Measurements from ENCODE around the gene KRT39.
"Not testable (repeated sequence)": the region's sequence is repeated elsewhere in the genome, so short reads cannot be mapped to it uniquely, and the experiment has no call there.

Gene KRT39

GRCh38 chr17:40931311-40931710 is 35.4 kb downstream of the KRT39 start:
- DNase-seq (ENCODE audit: low read depth, low spot score) = no peak
- in situ Hi-C loops (cut with HindIII; ENCODE audit: low sequenced_read_pairs) = no loop called here
- TF ChIP-seq CTCF (IDR thresholded peaks at IDR 0.05; ENCODE audit: low read depth, low read length) = no peak
- no peak overlapping the region for H3K4me3 ChIP-seq (ENCODE audit: low read depth, low read length)

- H3K4me3 ChIP-seq (ENCODE audit: low read depth, low read length) = no peak overlapping the region
- in situ Hi-C loops (cut with HindIII; ENCODE audit: low sequenced_read_pairs) = no loop called here
- no peak for DNase-seq (ENCODE audit: low read depth, low spot score)
- TF ChIP-seq CTCF (IDR thresholded peaks at IDR 0.05; ENCODE audit: low read depth, low read length) = no peak
These were observed 40.4 kb downstream of the KRT39 start for GRCh38 chr17:40926341-40926740.

GRCh38 chr17:40922239-40922638 is 44.5 kb downstream of the KRT39 start:
- in situ Hi-C loops (cut with HindIII; ENCODE audit: low sequenced_read_pairs) = no loop called here
- DNase-seq (ENCODE audit: low read depth, low spot score) = peak; percentile 84
- TF ChIP-seq CTCF (IDR thresholded peaks at IDR 0.05; ENCODE audit: low read depth, low read length) = no peak

GRCh38 chr17:40921026-40921425 is 45.7 kb downstream of the KRT39 start:
- H3K4me3 ChIP-seq (ENCODE audit: low read depth, low read length) = no peak overlapping the region
- DNase-seq (ENCODE audit: low read depth, low spot score) = no peak
- no peak for TF ChIP-seq CTCF (IDR thresholded peaks at IDR 0.05; ENCODE audit: low read depth, low read length)
- in situ Hi-C loops (cut with HindIII; ENCODE audit: low sequenced_read_pairs) = no loop called here

More at GRCh38 chr17:40922239-40922638, 44.5 kb downstream of the KRT39 start:
- no peak overlapping the region for H3K4me3 ChIP-seq (ENCODE audit: low read depth, low read length)

GRCh38 chr17:40917116-40917515 is 49.6 kb downstream of the KRT39 start:
- in situ Hi-C loops (cut with HindIII; ENCODE audit: low sequenced_read_pairs); H3K4me3 ChIP-seq (ENCODE audit: low read depth, low read length); DNase-seq (ENCODE audit: low read depth, low spot score): not testable (repeated sequence)

GRCh38 chr17:40916366-40916765 is 50.4 kb downstream of the KRT39 start:
- no peak overlapping the region for H3K4me3 ChIP-seq (ENCODE audit: low read depth, low read length)
- in situ Hi-C loops (cut with HindIII; ENCODE audit: low sequenced_read_pairs) = no loop called here
- no peak for DNase-seq (ENCODE audit: low read depth, low spot score)
- TF ChIP-seq CTCF (IDR thresholded peaks at IDR 0.05; ENCODE audit: low read depth, low read length) = no peak

GRCh38 chr17:40915721-40916256 is 51.0 kb downstream of the KRT39 start:
- peak; percentile 61 for DNase-seq (ENCODE audit: low read depth, low spot score)
- TF ChIP-seq CTCF (IDR thresholded peaks at IDR 0.05; ENCODE audit: low read depth, low read length) = no peak
- in situ Hi-C loops (cut with HindIII; ENCODE audit: low sequenced_read_pairs) = no loop called here
- H3K4me3 ChIP-seq (ENCODE audit: low read depth, low read length) = no peak overlapping the region

Measured in astrocyte of the spinal cord (primary cell).